Coronary artery (tissue), 2 donors: Measurements from ENCODE around the gene SRRT.

Source experiments
- DNase-seq: peaks from one replicate; pipeline ENCODE4 v3.0.0-alpha.2; 2017; ENCODE audit warnings: low spot score
- H3K27ac ChIP-seq, 2 donors: fragments of 200-600 bp; sonication (generic); one replicate each; pipeline ENCODE4 v1.5.1; 2016 to 2019
- H3K4me3 ChIP-seq: fragments of 200-600 bp; sonication (generic); 2 replicates; pipeline ENCODE4 v1.5.1; 2016; ENCODE audit warnings: mild to moderate bottlenecking, moderate library complexity
- TF ChIP-seq, protein P1 (sequence below): fragments of 200-600 bp; sonication (generic); IDR thresholded peaks from one replicate; pipeline ENCODE4 v1.5.1; 2019; ENCODE audit warnings: antibody characterized with exemption

SRRT gene

DNA sequence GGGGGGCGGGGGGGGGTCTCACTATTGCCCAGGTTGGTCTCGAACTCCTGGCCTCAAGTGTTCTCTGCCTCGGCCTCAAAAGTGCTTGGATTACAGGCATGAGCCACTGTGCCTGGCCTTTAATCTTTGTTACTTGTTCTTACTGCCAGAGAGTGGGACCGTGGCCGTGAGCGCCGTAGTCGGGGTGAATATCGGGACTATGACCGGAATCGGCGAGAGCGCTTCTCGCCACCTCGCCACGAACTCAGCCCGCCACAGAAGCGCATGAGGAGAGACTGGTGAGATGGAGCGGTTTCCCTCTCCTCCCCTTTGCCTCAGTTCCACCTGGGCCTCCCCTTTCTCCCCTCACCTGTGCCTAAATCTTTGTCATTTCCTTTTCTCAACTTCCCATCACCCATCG is 6.2 kb downstream of the SRRT start:
- Histone ChIP-seq H3K4me3 (no peak overlapping the region), H3K27ac (no peak overlapping the region)
- TF ChIP-seq, protein P1, sequence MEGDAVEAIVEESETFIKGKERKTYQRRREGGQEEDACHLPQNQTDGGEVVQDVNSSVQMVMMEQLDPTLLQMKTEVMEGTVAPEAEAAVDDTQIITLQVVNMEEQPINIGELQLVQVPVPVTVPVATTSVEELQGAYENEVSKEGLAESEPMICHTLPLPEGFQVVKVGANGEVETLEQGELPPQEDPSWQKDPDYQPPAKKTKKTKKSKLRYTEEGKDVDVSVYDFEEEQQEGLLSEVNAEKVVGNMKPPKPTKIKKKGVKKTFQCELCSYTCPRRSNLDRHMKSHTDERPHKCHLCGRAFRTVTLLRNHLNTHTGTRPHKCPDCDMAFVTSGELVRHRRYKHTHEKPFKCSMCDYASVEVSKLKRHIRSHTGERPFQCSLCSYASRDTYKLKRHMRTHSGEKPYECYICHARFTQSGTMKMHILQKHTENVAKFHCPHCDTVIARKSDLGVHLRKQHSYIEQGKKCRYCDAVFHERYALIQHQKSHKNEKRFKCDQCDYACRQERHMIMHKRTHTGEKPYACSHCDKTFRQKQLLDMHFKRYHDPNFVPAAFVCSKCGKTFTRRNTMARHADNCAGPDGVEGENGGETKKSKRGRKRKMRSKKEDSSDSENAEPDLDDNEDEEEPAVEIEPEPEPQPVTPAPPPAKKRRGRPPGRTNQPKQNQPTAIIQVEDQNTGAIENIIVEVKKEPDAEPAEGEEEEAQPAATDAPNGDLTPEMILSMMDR = no peak
- no peak for DNase-seq

DNA sequence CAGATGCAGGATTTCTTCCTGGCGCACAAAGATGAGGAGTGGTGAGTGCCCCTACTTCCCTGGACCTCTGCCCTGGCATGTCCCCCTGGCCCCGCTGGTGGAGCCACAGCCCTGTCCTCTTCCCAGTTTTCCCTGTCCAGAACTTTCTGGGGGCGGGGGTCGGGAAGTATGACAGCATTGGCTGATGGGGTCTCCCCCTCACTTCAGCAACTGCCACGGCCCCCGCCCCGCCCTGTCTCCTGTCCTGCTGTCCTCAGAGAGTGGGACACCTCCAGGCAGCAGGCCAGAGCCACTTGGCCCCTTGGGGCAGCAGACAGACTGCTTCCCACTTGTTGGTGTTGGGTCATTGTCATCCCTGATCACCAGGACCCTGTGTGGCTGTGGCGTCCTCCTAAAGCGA is 7.3 kb downstream of the SRRT start:
- no peak overlapping the region for H3K27ac ChIP-seq
- H3K4me3 ChIP-seq = no peak overlapping the region
- TF ChIP-seq, protein P1 = no peak
- no peak for DNase-seq

DNA sequence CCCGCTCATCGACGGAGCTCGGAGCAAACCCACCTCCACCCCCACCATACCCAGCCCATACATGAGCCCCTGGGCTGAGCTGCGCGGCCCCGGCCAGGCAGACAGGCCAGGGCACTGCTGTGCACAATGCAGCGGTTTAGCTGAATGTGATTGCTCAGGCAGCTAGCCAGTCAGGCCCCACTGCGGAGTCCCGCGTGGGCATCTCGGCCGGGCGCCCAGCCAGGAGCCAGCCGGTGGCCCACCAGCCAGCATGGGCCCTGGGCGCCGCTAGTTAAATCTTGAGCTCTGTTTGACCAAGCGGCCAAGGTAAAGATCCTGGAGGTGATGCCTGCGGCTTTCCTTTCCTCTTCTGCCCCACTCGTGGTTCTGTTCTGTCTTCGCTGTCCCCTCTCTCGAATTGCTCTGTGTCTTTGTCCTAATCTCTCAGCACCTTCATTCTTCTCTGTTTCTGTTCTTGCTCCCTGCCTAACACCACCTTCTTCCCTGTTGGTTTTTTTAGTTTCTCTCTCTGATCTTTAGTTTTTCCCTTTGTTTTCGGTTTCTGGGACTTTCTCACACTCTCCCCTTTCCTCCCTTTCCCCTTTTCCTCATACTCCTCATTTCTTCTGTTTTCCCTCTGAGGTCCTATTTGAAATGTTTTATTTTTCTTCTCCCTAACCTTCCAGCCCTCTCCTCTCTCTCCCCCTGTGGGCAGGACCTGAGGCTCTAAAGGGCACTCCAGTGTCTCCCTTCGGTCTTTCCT is 8.1 kb downstream of the SRRT start:
- DNase-seq = no peak
- TF ChIP-seq, protein P1 = no peak
- H3K27ac ChIP-seq = no peak overlapping the region
- no peak overlapping the region for H3K4me3 ChIP-seq

DNA sequence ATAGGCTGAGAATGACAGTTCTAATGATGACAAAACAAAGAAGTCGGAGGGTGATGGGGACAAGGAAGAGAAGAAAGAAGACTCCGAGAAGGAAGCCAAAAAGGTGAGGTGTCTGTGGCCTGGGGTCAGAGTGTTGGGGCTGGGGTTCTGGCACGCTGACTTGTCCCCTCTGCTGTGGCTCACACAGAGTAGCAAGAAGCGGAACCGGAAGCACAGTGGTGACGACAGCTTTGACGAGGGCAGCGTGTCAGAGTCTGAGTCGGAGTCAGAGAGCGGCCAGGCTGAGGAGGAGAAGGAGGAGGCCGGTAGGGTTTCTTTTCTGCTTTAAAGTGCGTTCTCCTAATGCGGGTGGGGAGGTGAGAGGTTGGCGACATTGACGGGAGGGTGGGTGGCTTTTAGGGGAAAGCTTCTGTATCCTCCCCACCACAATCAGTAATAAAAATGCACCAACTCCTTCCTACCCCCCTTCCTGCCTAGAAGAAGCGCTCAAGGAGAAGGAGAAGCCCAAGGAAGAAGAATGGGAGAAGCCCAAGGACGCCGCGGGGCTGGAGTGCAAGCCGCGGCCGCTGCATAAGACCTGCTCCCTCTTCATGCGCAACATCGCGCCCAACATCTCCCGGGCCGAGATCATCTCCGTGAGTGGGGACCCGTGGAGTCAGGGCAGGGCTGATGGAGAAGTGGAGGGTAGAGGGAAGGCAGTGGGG is 10.0 kb downstream of the SRRT start:
- no peak overlapping the region for H3K4me3 ChIP-seq
- TF ChIP-seq, protein P1 = no peak
- DNase-seq = no peak

DNA sequence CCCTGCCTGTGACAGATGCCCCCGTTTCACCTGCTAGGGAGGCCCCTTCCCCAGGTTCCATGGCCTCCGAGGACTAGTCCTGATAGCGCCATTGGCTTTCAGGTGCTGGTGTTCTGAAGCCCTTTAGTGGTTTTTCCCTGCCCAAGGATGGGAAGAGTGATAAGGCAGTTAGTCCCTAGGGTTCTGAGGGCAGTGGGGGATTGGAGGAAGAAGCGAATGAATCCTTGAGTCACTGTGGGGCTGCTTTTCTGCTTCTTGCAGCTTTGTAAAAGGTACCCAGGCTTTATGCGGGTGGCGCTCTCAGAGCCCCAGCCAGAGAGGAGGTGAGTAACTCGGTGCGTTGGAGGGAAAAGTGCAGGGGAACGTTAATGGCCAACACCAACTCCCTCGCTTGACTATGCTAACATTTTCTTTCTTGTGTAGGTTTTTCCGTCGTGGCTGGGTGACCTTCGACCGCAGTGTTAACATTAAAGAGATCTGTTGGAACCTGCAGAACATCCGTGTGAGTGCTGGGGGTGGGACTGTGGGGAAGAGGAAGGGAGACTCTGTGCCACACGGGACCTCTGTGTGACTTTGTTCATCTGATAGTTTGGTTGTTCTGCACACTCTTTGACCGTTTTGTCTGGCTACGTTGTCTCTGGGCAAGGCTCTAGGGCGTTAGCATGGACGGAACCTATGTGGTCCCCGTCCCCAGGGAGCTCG is 10.7 kb downstream of the SRRT start:
- DNase-seq = no peak
- Histone ChIP-seq H3K27ac (no peak overlapping the region), H3K4me3 (no peak overlapping the region)
- TF ChIP-seq, protein P1 = no peak

More for the DNA sequence above, 10.0 kb downstream of the SRRT start:
- H3K27ac ChIP-seq = peak overlapping the region in 1 of 2 donors; percentile 9

DNA sequence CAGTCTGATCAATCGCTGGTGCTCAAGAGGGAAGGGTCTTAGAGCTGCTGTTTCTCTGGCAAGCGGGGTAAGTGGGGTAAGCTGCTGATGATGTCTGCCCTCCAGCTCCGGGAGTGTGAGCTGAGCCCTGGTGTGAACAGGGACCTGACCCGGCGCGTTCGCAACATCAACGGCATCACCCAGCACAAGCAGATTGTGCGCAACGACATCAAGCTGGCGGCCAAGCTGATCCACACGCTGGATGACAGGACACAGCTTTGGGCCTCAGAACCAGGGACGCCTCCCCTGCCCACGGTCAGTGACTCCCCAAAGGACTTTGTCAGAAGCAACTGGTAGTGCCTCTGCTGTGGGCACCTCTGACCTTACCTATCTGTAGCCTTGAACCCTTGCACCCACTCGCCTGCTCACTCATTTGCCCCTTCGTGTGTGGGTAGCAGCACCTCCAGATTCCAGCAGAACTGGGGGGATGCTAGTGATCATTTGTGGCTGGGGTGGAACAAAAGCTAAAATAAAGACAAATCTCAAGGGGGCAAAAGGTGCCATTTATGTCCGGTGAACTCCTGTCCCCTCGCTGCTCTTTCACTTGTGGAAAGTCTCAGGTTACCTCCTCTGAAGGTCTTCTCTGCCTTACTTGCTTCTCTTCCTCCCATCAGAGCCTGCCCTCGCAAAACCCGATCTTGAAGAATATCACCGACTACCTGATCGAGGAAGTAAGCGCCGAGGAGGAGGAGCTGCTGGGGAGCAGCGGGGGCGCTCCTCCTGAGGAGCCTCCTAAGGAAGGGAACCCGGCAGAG is 11.4 kb downstream of the SRRT start:
- TF ChIP-seq, protein P1 = no peak
- Histone ChIP-seq H3K27ac (no peak overlapping the region), H3K4me3 (no peak overlapping the region)
- DNase-seq = no peak
